Left renal pelvis (tissue), 4 donors: Measurements from ENCODE around the gene AFTPH. TPM values are rescaled to one million over a fixed set of nuclear protein-coding genes. Genes with fewer than 3 reads are reported as not detected.
"Not testable (repeated sequence)": the region's sequence is repeated elsewhere in the genome, so short reads cannot be mapped to it uniquely, and the experiment has no call there.

ENCODE experiments used
- DNase-seq, 4 donors: peaks; one replicate each; pipeline ENCODE4 v3.0.0-alpha.2; 2013; ENCODE audit warnings: low read depth in 4 of 4, low spot score in 3 of 4
- polyA plus RNA-seq, 4 donors: library from polyadenylated mRNA; unstranded; fragments of 120-200 nt; gene quantifications; one replicate each; pipeline ENCODE4 v1.2.1, GENCODE V29; 2013; ENCODE audit not compliant: insufficient read length in 4 of 4

Gene AFTPH
- polyA plus RNA-seq, 4 donors: 30.5 to 78.5 (median 67.1) TPM

- DNase-seq: no peak
These were observed 31.3 kb upstream of the AFTPH start for GRCh38 chr2:64492821-64493220.

DNA sequence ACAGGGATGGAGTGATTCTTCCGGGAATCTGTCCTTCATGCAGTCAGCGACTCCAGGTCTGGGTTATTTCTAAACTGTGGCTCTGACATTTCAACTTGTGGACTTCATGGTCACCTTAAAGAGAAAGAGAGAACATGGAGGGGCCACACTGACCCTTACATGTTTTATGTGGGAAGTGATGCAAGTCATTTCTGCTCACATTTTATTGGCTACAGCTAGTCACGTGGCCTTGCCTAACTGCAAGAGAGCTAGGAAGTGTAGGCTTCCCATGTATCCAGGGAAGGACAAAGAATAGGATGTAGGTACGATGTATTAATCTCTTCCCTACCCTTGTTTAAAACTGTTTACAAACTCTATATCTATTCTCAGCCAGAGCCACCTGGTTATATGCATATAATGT is 30.3 kb upstream of the AFTPH start:
- DNase-seq: no peak

DNA sequence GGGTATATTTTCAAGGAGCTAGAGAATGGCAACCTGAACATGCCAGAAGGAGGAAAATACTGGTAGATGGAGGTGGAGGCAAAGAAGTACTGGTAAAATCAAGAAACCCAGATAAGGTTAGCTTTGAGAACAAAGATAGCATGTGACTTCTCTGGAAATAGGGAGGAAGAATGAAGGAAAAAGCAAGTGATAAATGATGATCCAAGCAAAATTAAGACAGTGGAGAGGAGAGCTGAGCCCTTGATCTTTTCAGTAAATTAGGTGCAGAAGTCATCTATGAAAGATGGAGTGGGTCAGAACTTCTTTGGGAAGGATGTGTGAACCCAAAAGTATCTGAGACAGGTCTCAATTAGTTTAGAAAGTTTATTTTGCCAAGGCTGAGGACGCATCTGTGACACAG is 25.7 kb upstream of the AFTPH start:
- DNase-seq: no peak

DNA sequence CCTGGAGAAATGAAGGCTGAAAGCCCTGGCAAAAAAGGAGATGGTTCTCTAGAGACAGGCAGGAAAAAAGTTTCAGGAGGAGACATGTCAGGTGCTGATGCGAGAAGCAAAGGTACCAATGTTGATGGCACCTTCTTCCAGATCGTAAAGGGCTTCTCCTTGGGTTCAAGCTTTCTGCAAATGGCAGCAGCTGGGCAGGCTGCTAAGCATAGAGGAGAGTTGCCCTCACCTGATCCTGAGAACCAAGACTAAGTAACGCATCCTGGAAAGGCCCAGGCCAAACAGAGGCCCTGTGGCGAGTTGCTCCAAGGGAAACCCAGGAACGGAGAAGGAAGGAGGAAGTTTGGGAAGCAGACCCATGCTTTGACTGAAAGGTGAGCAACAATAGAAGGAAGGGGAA is 23.6 kb upstream of the AFTPH start:
- DNase-seq: no peak

- no peak for DNase-seq
These were observed 22.2 kb upstream of the AFTPH start for GRCh38 chr2:64501946-64502345.

GRCh38 chr2:64502860-64503259 is 21.3 kb upstream of the AFTPH start:
- no peak for DNase-seq

DNA sequence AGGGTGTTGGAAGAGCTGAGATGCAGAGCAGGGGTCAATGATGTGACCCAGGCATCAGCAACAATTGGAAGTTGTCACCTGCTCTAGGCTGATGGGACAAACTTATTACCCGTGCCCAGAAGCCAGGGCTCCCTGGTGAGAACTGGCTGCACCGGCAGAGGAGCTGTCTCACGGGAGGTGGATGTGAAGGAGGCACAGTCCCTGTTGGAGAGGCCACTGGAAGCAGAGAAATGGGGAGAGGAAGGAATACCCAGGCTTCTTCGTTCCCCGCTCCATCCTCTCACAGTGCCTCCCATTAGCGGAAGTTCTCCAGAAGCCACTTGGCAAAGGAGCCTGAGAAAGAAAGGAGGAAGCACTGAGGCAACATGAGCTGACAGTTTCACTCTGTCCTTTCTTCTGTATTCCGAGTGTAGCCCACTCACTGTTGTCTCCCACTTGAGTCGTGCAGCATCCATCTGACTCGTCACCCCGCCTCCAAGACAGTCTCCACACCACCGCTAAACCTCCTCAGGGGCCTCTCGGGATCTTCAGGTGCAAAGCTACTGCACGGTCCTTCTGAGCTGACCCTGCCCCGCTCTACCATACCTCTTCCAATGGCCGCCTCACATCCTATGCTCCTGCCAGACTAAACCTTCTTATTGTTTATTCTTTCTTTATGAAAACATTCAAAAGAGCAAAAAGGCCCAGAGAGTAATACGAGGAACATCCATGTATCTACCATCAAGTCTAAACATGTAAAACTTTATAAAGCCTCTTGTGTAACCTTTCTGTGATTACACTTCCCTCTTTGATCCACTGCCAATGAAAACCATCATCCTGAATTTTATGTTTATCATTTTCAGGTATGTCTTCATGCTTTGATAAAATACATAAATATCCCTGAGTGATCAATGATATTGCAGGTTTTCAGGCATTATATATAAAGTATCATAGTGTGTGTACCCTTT is 19.1 kb upstream of the AFTPH start:
- DNase-seq: no peak

DNA sequence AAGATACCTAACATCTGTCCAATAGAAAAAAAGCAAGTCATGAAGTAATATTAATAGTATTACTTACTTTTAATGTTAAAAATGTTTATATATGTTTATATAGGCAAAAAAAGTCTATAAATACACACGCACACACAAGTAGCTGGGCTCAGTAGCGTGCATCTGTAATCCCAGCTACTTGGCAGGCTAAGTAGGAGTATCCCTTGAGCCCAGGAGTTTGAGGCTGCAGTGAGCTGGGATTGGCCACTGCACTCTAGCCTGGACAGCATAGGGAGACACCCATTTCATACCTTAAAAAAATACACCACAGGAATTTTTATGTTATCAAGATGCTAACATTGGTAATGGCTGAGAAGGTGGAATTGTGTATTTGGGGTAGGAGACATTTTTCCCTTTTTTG is 17.4 kb upstream of the AFTPH start:
- no peak for DNase-seq

GRCh38 chr2:64514008-64514407 is 10.1 kb upstream of the AFTPH start:
- no peak for DNase-seq

DNA sequence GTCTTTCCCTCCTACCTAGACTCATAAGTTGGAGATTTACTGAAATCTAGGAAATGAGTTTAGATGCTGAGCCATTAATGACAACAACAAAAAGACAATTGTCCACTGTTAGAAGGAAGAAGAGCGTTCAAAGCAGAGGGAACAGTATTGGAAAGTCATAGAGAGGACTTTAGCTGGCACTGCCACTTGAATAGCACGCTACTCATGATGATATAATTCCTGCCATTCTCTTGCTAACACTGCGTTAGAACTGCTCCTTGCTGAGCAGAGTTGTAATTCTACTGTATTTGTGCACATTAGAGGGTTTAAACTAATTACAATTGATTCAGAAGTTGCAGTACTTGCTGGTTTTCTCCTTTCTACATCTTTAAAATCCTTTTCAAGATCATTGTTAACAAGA is 9.0 kb upstream of the AFTPH start:
- no peak for DNase-seq

GRCh38 chr2:64516651-64517510 is 7.2 kb upstream of the AFTPH start:
- no peak for DNase-seq

- DNase-seq: no peak
These were observed 6.6 kb upstream of the AFTPH start for GRCh38 chr2:64517511-64517884.

DNA sequence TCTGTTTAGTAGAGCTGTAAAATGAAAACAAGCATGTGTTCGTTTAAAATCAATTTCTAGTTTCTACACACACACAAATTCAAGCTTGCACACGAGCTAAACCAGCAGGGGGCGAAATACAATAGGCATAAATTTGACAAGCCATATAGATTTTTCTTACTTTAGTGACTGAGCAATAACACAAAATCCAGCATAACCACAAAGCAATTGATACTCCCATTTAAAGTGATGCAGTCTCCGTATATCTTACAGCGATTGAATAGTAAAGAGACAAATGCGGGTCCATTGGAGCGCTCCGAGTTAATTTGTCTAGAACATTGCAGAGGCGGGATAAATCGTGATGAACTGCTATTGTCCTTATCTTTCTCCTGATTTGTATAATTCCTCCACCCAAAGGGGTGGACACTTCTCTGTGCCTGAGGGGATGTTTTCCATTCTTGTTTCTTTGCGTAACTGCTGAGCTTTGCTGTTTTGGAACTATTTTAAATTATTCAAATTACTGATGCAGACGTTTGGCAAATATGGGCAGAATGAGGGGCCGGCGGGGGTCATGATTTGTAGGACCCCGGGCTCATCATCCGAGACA is 1.2 kb upstream of the AFTPH start:
- DNase-seq: peak; percentile 65 to 74 (median 67)

DNA sequence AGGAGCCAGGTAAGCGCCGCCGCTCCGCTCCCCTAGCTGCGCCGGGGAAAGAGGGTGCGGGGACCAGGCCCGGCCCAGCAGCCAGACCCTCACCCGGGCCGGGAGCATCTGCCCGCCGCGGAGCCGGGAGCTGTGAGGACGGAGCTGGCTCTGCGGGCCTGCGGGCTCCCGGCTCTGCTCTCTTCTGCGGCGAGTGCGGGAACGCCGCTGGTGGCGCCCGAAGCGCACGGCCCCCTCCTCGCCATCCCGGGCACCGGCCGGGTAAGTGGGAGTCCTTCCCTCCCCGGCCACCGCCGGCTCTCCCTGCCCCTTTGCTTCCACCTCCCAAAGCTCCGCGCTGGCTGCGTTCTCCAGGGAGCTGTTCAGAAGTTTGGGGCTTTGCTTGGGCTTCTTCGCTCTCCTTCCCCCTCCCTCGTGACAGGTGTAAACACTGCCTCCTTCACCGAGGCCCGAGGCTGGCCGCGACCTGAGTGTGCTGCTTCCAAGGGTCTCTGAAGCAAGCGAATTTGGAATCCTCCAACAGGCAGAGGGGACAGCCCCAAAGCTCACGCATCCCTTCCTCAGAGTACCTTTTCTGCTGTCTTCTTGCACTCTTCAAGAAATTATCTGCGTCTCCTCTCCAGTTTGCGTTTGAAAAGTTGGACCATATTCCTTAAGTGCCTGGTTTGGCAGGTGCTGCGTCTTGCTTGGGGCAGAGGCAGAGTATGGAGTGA is 632 bp downstream of the AFTPH start:
- peak in 2 of 4 donors; percentile 12 to 18 for DNase-seq

DNA sequence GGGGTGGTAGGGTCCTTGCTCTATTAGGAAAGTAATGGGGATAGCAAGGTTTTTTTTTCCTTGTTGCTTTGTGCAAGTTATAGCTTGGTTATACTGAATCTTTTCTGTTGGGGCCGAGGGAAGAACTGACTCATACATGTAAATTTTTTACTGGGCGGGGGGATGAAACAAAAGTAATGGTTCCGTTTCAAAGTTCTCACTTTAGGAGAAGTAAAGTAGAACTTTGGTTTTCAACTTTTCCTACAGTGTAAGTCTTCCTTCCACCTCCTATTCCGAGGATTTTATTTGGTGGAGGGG is 1.1 kb downstream of the AFTPH start:
- no peak for DNase-seq

- no peak for DNase-seq
These were observed 1.9 kb downstream of the AFTPH start for GRCh38 chr2:64526034-64526433.

DNA sequence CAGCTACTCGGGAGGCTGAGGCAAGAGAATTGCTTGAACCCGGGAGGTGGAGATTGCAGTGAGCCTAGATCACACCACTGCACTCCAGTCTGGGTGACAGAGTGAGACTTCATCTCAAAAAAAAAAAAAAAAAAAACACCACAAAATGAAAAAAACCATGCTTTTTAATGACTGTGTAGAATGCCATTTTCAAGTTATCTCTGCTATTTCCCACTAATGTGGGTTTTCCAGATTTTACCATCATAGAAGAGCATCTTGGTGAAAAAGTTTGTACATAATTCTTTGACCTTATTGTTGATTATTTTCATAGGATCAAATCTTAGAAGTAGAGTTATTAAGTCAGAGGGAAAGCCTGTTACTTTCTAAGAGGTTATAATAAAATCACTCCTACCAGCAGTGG is 6.8 kb downstream of the AFTPH start:
- not testable (repeated sequence) for DNase-seq

- DNase-seq: no peak
These were observed 7.9 kb downstream of the AFTPH start for GRCh38 chr2:64532030-64532429.

GRCh38 chr2:64533882-64534281 is 9.8 kb downstream of the AFTPH start:
- DNase-seq: no peak

- no peak for DNase-seq
These were observed 10.2 kb downstream of the AFTPH start for GRCh38 chr2:64534363-64534762.

- no peak for DNase-seq
These were observed 10.9 kb downstream of the AFTPH start for GRCh38 chr2:64535024-64535423.
